HepG2 (cell line): ENCODE results near the gene CROCC. TPM values are rescaled to one million over a fixed set of nuclear protein-coding genes. Genes with fewer than 3 reads are reported as not detected.

Experiments used
- ATAC-seq: fragments of 200-7000 bp; cut with Tn5 transposase; 3 replicates; pipeline ENCODE4 v1.9.1; 2020; ENCODE audit warnings: mild to moderate bottlenecking, moderate library complexity
- BruUV-seq: library from RNA; stranded (reverse); fragments of 400-500 nt; replicated peaks from 2 replicates; lab custom pipeline; 2021; lab: Mats Ljungman, UMichigan
- CTCF ChIA-PET: fragments of 300-600 bp; formaldehyde crosslinking; extraction: SDS; loops from one replicate; lab custom pipeline; 2021; ENCODE audit warnings: low total read pairs, inconsistent platforms, low intra/inter-chr PET ratio; lab: Yijun Ruan, JAX
- POLR2A ChIA-PET: fragments of 350-600 bp; sonication (Branson Sonifier 250); formaldehyde crosslinking; loops from one replicate; lab custom pipeline; 2020; ENCODE audit warnings: antibody characterized with exemption, inconsistent platforms; lab: Yijun Ruan, JAX
- DNase-seq: peaks from one replicate; pipeline ENCODE4 v3.0.0-alpha.2; 2015; ENCODE audit warnings: low spot score
- FAIRE-seq: peaks from 3 replicates; lab custom pipeline; 2011; peaks lifted over from hg19 to GRCh38; lab: Jason Lieb, UNC
- H2AFZ ChIP-seq: one replicate; pipeline ENCODE4 v1.6.1; 2011; ENCODE audit warnings: low read length, inconsistent platforms
- H3K27ac ChIP-seq: fragments of 300-600 bp; 3 replicates; pipeline ENCODE4 v1.8.0; 2011; ENCODE audit warnings: mixed run types, mild to moderate bottlenecking, mixed read lengths, low read length, inconsistent platforms; ENCODE audit not compliant: insufficient read depth; ENCODE audit errors: extremely low read length
- H3K27me3 ChIP-seq, 2 experiments: fragments of 200-600 bp in 1 of 2; 2 replicates in 1 of 2; 3 replicates in 1 of 2; pipeline versions ENCODE4 v1.6.0 to v1.8.0; 2011; ENCODE audit warnings: low read length in 2 of 2, mild to moderate bottlenecking in 2 of 2, moderate library complexity in 2 of 2, inconsistent platforms in 1 of 2; ENCODE audit not compliant: insufficient read depth in 2 of 2, control insufficient read depth in 1 of 2
- H3K36me3 ChIP-seq, 2 experiments: fragments of 200-600 bp in 1 of 2; replicated peaks in 1 of 2; 2 replicates in 1 of 2; 3 replicates in 1 of 2; pipeline versions ENCODE4 v1.5.1 to v1.8.0; 2011; ENCODE audit warnings: low read length in 2 of 2, inconsistent platforms in 1 of 2; ENCODE audit not compliant: insufficient read depth in 2 of 2, control insufficient read depth in 1 of 2
- H3K4me1 ChIP-seq: 2 replicates; pipeline ENCODE4 v1.5.1; 2012; ENCODE audit warnings: low read length, inconsistent platforms; ENCODE audit not compliant: insufficient read depth
- H3K4me2 ChIP-seq: 2 replicates; pipeline ENCODE4 v1.6.0; 2011; ENCODE audit warnings: low read depth, low read length, inconsistent platforms
- H3K4me3 ChIP-seq, 3 experiments: fragments of 200-600 bp in 1 of 3; sonication (generic), shearing (Covaris generic) in 1 of 3; replicated peaks in 1 of 3; 2 replicates each; pipeline ENCODE4 v1.5.1; 2011 to 2016; ENCODE audit warnings: low read length in 3 of 3, inconsistent platforms in 2 of 3, low read depth in 2 of 3, mild to moderate bottlenecking in 2 of 3, control low read depth in 1 of 3, mixed read lengths in 1 of 3; ENCODE audit not compliant: insufficient read depth in 1 of 3
- H3K79me2 ChIP-seq: one replicate; pipeline ENCODE4 v1.6.1; 2011; ENCODE audit warnings: low read length, inconsistent platforms; ENCODE audit not compliant: insufficient read depth
- H3K9ac ChIP-seq: 2 replicates; pipeline ENCODE4 v1.6.0; 2011; ENCODE audit warnings: mild to moderate bottlenecking, low read depth, low read length, inconsistent platforms; ENCODE audit not compliant: insufficient read depth
- H3K9me3 ChIP-seq: 2 replicates; pipeline ENCODE4 v1.5.1; 2012; ENCODE audit warnings: mild to moderate bottlenecking, low read length
- H4K20me1 ChIP-seq: 2 replicates; pipeline ENCODE4 v1.6.0; 2011; ENCODE audit warnings: inconsistent platforms, mild to moderate bottlenecking, low read length, moderate library complexity; ENCODE audit not compliant: insufficient read depth
- ASH2L ChIP-seq: fragments of 300-600, 200-600 bp; sonication (generic); IDR thresholded peaks from 2 replicates; pipeline ENCODE4 v1.7.0; 2017; ENCODE audit warnings: low read depth, mild to moderate bottlenecking, moderate library complexity, mixed read lengths, low read length; ENCODE audit not compliant: insufficient read length
- HOXA9 ChIP-seq: sonication (generic); formaldehyde crosslinking; IDR thresholded peaks from 2 replicates; pipeline ENCODE4 v1.8.1; 2022; ENCODE audit warnings: missing genetic modification reagents, mild to moderate bottlenecking, moderate library complexity, borderline replicate concordance
- MED13 ChIP-seq: sonication (generic); formaldehyde crosslinking; IDR thresholded peaks from 2 replicates; pipeline ENCODE4 v1.5.0; 2020; ENCODE audit warnings: missing genetic modification reagents
- NKX3-1 ChIP-seq: sonication (generic); formaldehyde crosslinking; IDR thresholded peaks from 2 replicates; pipeline ENCODE4 v1.5.0; 2020; ENCODE audit warnings: missing genetic modification reagents
- SMARCC2 ChIP-seq: fragments of 450-650 bp; IDR thresholded peaks from 2 replicates; pipeline ENCODE4 v1.6.1; 2017; ENCODE audit warnings: antibody characterized with exemption, mild to moderate bottlenecking
- XRCC5 ChIP-seq: fragments of 200-400 bp; formaldehyde crosslinking; optimal IDR thresholded peaks from 2 replicates; pipeline ENCODE3; 2017; ENCODE audit warnings: mild to moderate bottlenecking, low read length
- ZNF431 ChIP-seq: sonication (generic); formaldehyde crosslinking; IDR thresholded peaks from 2 replicates; pipeline ENCODE4 v1.9.0; 2022; ENCODE audit warnings: missing genetic modification reagents, low read depth, mild to moderate bottlenecking, borderline replicate concordance
- ZNF496 ChIP-seq: sonication (generic); formaldehyde crosslinking; IDR thresholded peaks from 2 replicates; pipeline ENCODE4 v1.8.1; 2023; ENCODE audit warnings: mild to moderate bottlenecking, moderate library complexity, missing genetic modification reagents; ENCODE audit not compliant: insufficient replicate concordance
- ZNF567 ChIP-seq: sonication (generic); formaldehyde crosslinking; IDR thresholded peaks from 2 replicates; pipeline ENCODE4 v1.8.1; 2023; ENCODE audit warnings: mild to moderate bottlenecking, missing genetic modification reagents, borderline replicate concordance
- ZNF570 ChIP-seq: sonication (generic); formaldehyde crosslinking; IDR thresholded peaks from 2 replicates; pipeline ENCODE4 v1.4.0; 2020; ENCODE audit warnings: mild to moderate bottlenecking, missing genetic modification reagents, borderline replicate concordance
- ZNF598 ChIP-seq: sonication (generic); formaldehyde crosslinking; IDR thresholded peaks from 2 replicates; pipeline ENCODE4 v1.5.1; 2020; ENCODE audit warnings: mild to moderate bottlenecking, missing genetic modification reagents, borderline replicate concordance
- WGBS: methylation state at CpG from one replicate; pipeline ENCODE4 v1.1.6; 2017; ENCODE audit warnings: low lambda C conversion rate; 5-methylcytosine and 5-hydroxymethylcytosine counted together
- in situ Hi-C: cut with HindIII; loops from 2 replicates; pipeline ENCODE4 v1.10.0; 2017; ENCODE audit warnings: low pct_unique_long_range_greater_than_20kb; ENCODE audit not compliant: extremely low pct_ligation_motif_present
- intact Hi-C: fragments of 100-400 bp; cut with micrococcal nuclease; formaldehyde crosslinking; loops from one replicate; pipeline ENCODE4 v1.10.0; 2022; ENCODE audit not compliant: unreplicated experiment
- polyA plus RNA-seq, 8 experiments: library from polyadenylated mRNA; depleted of rRNA in 3 of 8; stranded (reverse) in 7 of 8; unstranded in 1 of 8; fragments of >200 nt; fragmentation: Illumina TruSeq in 4 of 8; extraction: Trizol in 4 of 8; gene quantifications; 2 replicates each; pipeline versions ENCODE4 v1.2.1 to v1.2.3, GENCODE V29; 2011 to 2016; ENCODE audit warnings: low read depth in 4 of 8, missing spikeins in 1 of 8, mixed read lengths in 1 of 8; ENCODE audit not compliant: insufficient read depth in 1 of 8
- total RNA-seq, 5 experiments: library from RNA; depleted of rRNA; stranded (reverse); fragments of >200 nt; fragmentation: Illumina TruSeq; extraction: Trizol; gene quantifications; 2 replicates each; pipeline ENCODE4 v1.2.3, GENCODE V29; 2016; ENCODE audit warnings: low read depth in 1 of 5
- TF ChIP-seq, protein P1 (sequence below), 2 experiments: sonication (generic) in 1 of 2; formaldehyde crosslinking in 1 of 2; IDR thresholded peaks; 2 replicates each; pipeline versions ENCODE4 v1.6.1 to v1.9.0; 2014 to 2022; ENCODE audit warnings: antibody characterized with exemption in 1 of 2, borderline replicate concordance in 1 of 2, inconsistent platforms in 1 of 2, low read depth in 1 of 2, missing genetic modification reagents in 1 of 2
- TF ChIP-seq, protein P2 (sequence below): sonication (generic); formaldehyde crosslinking; IDR thresholded peaks from 2 replicates; pipeline ENCODE4 v1.5.0; 2020; ENCODE audit warnings: mild to moderate bottlenecking, missing genetic modification reagents
- TF ChIP-seq, protein P3 (sequence below): sonication (generic); formaldehyde crosslinking; IDR thresholded peaks from 2 replicates; pipeline ENCODE4 v1.4.0; 2020; ENCODE audit warnings: low read depth, mild to moderate bottlenecking, missing genetic modification reagents

Gene CROCC
- total and polyA plus RNA-seq, 2 of the 13 experiments (the other 11 are each of a cell fraction or from before 2014, with no cell fraction given): 7.8 to 15.5 TPM

DNA sequence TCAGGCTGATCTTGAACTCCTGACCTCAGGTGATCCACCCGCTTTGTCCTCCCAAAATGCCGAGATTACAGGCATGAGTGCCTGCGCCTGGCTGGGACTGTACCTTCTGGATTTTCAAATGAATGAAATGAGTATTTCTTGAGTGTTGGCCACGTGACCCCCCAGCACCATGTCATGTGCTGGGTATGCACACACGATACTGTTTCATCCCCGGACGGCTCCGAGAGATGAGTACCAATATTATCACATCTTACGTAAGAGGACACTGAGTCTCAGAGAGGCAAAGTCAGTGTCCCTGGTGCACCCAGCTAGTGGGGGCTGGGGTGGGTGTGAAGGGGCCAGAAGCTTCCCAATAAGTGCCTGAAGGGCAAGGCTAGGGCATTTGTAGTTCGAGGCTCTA is 780 bp upstream of the CROCC start:
- Histone ChIP-seq H2AFZ (no peak overlapping the region), H3K79me2 (no peaks in the 10 kb centered on the region), H3K9ac (no peak overlapping the region), H3K4me1 (peaks cover 10% of the 10 kb centered on the region), H3K4me3 (no peak overlapping the region), H4K20me1 (no peaks in the 10 kb centered on the region), H3K4me2 (no peak overlapping the region), H3K36me3 (no peaks in the 10 kb centered on the region), H3K27me3 (no peaks in the 10 kb centered on the region; a peak in 2 of 5 replicates), H3K9me3 (no peaks in the 10 kb centered on the region), H3K27ac (no peak overlapping the region)
- 69% methylated on average over 8 of the region's 10 CpGs for WGBS
- intact Hi-C loops (no loop called here), in situ Hi-C loops (no loop called here)
- no peak for ATAC-seq
- no TSS peak for BruUV-seq
- CTCF ChIA-PET: no interaction called here
- no peak for FAIRE-seq
- DNase-seq: no peak
- POLR2A ChIA-PET: no interaction called here
- TF ChIP-seq HOXA9: no peak
- TF ChIP-seq, protein P1, sequence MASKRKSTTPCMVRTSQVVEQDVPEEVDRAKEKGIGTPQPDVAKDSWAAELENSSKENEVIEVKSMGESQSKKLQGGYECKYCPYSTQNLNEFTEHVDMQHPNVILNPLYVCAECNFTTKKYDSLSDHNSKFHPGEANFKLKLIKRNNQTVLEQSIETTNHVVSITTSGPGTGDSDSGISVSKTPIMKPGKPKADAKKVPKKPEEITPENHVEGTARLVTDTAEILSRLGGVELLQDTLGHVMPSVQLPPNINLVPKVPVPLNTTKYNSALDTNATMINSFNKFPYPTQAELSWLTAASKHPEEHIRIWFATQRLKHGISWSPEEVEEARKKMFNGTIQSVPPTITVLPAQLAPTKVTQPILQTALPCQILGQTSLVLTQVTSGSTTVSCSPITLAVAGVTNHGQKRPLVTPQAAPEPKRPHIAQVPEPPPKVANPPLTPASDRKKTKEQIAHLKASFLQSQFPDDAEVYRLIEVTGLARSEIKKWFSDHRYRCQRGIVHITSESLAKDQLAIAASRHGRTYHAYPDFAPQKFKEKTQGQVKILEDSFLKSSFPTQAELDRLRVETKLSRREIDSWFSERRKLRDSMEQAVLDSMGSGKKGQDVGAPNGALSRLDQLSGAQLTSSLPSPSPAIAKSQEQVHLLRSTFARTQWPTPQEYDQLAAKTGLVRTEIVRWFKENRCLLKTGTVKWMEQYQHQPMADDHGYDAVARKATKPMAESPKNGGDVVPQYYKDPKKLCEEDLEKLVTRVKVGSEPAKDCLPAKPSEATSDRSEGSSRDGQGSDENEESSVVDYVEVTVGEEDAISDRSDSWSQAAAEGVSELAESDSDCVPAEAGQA (IDR thresholded peaks at IDR 0.05; ENCODE audit: low read depth): no peak
- TF ChIP-seq, protein P1 (CRISPR knock-in tag; IDR thresholded peaks at IDR 0.05; ENCODE audit: borderline replicate concordance): no peak
- TF ChIP-seq SMARCC2: no peak
- no peak for TF ChIP-seq ZNF431
- no peak for TF ChIP-seq ZNF496 (CRISPR knock-in tag)
- TF ChIP-seq ZNF570 (CRISPR knock-in tag): no peak
- TF ChIP-seq NKX3-1 (CRISPR knock-in tag): no peak
- no peak for TF ChIP-seq ZNF598
- TF ChIP-seq, protein P2, sequence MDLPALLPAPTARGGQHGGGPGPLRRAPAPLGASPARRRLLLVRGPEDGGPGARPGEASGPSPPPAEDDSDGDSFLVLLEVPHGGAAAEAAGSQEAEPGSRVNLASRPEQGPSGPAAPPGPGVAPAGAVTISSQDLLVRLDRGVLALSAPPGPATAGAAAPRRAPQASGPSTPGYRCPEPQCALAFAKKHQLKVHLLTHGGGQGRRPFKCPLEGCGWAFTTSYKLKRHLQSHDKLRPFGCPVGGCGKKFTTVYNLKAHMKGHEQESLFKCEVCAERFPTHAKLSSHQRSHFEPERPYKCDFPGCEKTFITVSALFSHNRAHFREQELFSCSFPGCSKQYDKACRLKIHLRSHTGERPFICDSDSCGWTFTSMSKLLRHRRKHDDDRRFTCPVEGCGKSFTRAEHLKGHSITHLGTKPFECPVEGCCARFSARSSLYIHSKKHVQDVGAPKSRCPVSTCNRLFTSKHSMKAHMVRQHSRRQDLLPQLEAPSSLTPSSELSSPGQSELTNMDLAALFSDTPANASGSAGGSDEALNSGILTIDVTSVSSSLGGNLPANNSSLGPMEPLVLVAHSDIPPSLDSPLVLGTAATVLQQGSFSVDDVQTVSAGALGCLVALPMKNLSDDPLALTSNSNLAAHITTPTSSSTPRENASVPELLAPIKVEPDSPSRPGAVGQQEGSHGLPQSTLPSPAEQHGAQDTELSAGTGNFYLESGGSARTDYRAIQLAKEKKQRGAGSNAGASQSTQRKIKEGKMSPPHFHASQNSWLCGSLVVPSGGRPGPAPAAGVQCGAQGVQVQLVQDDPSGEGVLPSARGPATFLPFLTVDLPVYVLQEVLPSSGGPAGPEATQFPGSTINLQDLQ: no peak
- TF ChIP-seq, protein P3, sequence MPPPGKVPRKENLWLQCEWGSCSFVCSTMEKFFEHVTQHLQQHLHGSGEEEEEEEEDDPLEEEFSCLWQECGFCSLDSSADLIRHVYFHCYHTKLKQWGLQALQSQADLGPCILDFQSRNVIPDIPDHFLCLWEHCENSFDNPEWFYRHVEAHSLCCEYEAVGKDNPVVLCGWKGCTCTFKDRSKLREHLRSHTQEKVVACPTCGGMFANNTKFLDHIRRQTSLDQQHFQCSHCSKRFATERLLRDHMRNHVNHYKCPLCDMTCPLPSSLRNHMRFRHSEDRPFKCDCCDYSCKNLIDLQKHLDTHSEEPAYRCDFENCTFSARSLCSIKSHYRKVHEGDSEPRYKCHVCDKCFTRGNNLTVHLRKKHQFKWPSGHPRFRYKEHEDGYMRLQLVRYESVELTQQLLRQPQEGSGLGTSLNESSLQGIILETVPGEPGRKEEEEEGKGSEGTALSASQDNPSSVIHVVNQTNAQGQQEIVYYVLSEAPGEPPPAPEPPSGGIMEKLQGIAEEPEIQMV (CRISPR knock-in tag): no peak
- no peak for TF ChIP-seq MED13 (CRISPR knock-in tag)
- no peak for TF ChIP-seq ASH2L
- TF ChIP-seq ZNF567: no peak
- no peak for TF ChIP-seq XRCC5
